Measurements from ENCODE around the gene P4HB.

P4HB gene

DNA sequence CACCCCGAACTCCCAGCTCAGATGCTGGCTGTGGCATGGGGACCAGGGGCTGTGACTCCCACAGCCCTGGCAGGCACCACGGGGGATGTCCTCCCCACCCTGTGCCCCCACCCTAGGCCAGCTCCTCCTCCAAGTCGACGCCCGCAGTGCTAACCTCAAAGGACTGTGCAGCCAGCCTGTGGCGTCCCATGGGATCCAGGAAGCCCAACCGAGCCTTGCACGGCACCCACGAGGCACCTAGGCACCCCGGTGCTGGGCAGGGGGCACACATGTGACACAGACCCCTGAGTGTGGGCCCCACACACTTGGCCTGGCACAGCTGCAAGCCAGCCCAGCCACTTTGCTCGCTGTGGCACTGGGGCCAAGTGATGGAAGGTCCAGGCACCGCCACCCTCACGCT is 52.5 kb downstream of the P4HB start:
- no peak for DNase-seq

DNA sequence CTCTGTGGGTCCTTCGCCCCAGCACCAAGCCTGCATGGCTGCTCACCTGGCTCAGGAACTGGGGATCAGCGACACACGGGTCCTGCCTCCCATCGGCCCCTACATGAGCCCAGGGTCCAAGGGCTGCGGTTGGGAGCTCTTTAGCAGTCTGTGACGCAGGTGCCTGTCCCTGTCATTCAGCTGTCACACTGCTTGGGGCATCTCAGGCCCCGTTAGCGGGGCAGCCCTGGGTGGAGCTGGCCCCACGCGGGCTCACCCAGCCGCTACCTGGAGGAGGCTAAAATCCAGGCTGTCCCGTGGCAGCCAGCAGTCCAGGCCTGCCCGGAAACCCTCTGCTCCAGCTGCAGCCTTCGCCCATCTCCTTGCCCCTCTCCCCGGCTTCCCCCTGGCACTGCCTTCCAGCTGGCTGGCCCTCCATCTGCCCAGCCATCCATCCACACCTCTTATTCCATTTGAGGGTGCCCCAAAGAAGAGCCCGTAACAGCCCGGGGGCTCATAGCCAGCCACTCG is 53.1 kb downstream of the P4HB start:
- no peak for DNase-seq

- DNase-seq: no peak
These were observed 53.7 kb downstream of the P4HB start for GRCh38 chr17:81806461-81807209.

GRCh38 chr17:81805707-81806460 is 54.5 kb downstream of the P4HB start:
- no peak for DNase-seq

- no peak for DNase-seq
These were observed 55.6 kb downstream of the P4HB start for GRCh38 chr17:81804559-81805399.

DNA sequence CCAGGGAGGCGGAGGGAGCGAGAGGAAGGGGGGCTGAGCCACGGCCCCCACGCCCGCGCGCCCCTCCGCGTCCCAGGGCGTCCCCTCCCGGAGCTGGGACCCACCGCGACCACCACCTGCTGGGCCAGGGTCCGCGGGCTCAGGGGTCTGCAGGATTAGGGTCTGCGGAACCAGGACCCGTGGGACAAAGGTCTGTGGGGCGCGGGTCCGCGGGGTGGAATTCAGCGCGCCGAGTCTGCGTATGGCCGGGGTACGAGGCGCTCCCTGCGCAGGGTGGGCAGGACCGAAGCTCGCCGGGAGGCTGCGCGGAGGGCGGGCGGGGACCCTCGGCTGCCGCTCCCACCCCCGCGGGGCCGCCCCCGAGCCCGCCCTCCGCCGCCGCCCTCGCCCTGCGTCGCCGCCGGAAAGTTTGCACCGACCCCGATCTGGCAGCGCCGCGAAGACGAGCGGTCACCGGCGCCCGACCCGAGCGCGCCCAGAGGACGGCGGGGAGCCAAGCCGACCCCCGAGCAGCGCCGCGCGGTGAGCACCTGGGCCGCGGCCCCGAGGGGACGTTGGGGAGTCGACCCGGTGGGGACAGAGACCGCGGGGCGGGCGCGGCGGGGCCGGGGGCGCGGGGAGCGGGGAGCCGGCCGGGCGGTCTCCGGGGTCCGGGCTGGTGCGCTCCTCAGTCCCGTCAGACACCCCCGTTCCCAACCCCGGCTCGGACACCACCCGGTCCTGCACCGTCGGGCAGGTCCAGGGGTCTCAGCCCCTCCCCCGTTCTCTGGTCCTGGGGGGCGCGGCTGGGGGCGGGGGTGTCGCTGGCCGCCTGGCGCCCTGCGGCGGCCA is 56.4 kb downstream of the P4HB start, which contains the start of gene GCGR:
GCGR (plus strand) TSS at position 423 of the 831 bp plus-strand sequence. CDS start 4,869 bp downstream, outside the sequence.
- DNase-seq: no peak

DNA sequence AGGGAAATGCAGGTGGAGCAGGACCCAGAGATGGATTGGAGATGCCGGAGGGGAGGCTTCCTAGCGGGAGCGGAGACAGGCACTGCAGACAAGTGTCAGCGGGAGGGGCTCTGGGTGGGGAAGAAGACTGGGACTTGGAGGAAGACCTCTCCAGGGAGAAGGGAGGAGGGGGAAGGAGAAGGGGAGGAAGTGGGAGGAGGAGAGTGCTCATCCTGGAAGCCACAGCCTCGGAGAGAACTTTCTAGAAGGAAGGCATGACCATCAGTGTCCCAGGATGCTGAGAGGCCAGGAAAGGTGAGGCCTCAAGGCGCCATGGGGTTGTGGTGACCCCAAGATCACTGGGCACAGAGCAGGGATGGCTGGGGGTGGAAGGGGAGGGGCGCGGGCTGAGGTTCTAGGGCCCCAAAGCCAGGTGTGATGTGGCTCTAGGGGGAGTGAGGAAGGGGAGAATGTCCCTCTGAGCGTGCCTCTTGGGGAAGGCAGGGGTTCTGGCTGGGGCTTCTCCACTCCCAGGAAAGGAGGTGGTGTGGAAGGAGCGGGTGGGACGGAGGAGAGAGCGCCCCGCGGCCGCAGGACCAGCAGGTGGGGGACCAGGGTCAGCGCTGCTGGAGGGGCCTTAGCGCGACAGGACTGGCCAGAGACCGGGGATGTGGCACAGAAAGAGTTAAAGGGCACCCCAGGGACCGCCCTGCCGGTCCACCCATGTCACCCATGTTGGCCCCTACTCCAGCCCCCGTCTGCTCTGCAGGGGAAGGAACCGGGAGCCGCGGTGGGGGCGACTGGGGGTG is 57.3 kb downstream of the P4HB start:
- no peak for DNase-seq

GRCh38 chr17:81802048-81802758 is 58.1 kb downstream of the P4HB start:
- DNase-seq: no peak

DNA sequence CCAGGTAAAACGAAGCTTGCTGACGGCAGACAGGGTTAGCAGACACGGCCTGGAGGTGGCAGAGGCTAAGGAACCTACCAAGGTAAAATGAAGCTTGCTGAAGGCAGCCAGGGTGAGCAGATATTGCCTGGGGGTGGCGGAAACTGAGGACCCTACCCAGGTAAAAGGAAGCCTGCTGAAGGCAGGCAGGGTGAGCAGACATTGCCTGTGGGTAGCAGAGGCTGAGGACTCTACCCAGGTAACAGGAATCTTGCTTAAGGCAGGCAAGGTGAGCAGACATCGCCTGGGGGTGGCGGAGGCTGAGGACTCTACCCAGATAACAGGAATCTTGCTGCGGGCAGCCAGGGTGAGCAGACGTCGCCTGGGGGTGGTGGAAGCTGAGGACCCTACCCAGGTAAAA is 59.0 kb downstream of the P4HB start:
- DNase-seq: no peak

DNA sequence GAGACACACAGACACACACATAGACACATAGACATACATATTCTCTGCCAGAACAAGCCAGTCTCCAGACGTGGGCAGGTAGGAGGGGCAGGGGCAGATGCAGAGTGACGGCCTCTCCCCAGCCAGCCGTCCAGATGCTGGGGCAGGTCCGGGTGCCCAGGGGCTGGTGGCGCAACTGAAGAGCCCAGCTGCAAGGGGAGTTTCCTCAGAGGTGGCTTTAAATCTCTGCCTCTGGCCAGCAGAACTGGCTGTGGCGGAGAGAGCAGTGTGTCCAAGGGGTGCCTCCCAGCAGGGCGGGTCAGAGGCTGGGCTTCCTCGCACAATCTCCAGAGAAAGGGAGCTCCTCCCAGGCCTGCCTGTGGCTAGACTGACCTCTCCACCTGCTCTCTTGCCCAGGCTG is 65.8 kb downstream of the P4HB start:
- DNase-seq: no peak

DNA sequence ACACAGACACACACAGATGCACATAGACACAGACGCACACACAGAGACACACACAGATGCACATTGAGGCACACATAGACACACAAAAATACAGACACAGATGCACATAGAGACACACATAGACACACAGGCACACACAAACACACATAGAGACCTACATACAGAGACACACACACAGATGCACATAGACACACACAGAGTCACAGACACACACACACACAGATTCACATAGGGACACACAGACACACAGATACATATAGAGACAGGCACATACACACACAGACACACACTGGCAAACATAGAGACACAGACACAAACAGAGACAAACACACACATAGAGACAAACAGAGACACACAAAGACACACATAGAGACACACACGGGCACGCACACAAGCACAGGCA is 66.3 kb downstream of the P4HB start:
- DNase-seq: no peak
